Left colon (tissue), 2 donors: ENCODE measurements around the gene EBPL. TPM values are rescaled to one million over a fixed set of nuclear protein-coding genes. Genes with fewer than 3 reads are reported as not detected.

ENCODE experiments used
- ATAC-seq: fragments of 200-7000 bp; cut with Tn5 transposase; one replicate; pipeline ENCODE4 v1.9.1; 2020; ENCODE audit warnings: mild to moderate bottlenecking, moderate library complexity
- DNase-seq, 2 donors: peaks; one replicate each; pipeline ENCODE4 v3.0.0-alpha.2; 2020
- intact Hi-C, 2 donors: fragments of 100-400 bp; cut with DNase I in 1 of 2; cut with micrococcal nuclease in 1 of 2; formaldehyde crosslinking; loops; one replicate each; pipeline versions ENCODE4 v1.11.2 to v1.14.0; 2022; cut with DNase I, micrococcal nuclease
- total RNA-seq, 2 donors: library from RNA; stranded (reverse); fragmentation: NEBNext Ultra II Directional; extraction: Animal tissue kit (Norgen Biotek cat#: 25700); gene quantifications; one replicate each; pipeline ENCODE4 v1.2.1, GENCODE V29; 2021
- donor health status: DM: no; HTN: no; CAD: no.
- donor health status: DM: yes; HTN: yes; CAD: no.

Gene EBPL
- total RNA-seq, 2 donors from 2014 or later, result 34.8 to 45.8 TPM

DNA sequence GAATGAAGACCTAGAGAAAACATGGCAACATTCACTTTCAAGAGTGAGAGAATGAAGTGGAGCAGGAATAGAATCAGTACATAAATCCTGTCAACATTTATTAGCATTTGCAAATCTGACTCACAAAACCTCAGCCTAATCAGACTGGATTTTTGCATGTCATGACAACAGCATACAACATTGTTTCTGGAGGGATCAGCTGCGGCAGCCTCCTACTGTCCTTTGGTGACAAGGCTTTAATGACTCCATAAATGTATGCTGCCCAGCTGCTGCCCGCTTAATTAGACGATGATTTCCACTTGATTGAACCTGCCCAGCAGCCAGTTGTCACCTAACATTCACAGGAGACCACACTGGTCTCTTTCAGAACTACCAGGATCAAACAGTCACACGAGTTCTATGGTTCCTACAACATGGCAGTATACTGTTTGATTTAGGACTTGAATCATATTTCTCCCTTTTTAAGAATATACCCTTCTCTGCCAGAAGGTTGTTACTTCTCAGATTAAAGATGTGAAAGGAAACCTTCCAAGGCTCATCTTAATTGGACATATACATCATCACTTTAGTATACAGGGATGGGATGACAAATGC, 9.3 kb downstream of the EBPL start:
- ATAC-seq, result no peak
- DNase-seq, result no peak
- intact Hi-C loops, result no loop called here

GRCh38 chr13:49679246-49679645, 12.0 kb downstream of the EBPL start:
- intact Hi-C loops, result no loop called here
- ATAC-seq (peak; percentile 43), DNase-seq (peak in 1 of 2 donors; percentile 20)

DNA sequence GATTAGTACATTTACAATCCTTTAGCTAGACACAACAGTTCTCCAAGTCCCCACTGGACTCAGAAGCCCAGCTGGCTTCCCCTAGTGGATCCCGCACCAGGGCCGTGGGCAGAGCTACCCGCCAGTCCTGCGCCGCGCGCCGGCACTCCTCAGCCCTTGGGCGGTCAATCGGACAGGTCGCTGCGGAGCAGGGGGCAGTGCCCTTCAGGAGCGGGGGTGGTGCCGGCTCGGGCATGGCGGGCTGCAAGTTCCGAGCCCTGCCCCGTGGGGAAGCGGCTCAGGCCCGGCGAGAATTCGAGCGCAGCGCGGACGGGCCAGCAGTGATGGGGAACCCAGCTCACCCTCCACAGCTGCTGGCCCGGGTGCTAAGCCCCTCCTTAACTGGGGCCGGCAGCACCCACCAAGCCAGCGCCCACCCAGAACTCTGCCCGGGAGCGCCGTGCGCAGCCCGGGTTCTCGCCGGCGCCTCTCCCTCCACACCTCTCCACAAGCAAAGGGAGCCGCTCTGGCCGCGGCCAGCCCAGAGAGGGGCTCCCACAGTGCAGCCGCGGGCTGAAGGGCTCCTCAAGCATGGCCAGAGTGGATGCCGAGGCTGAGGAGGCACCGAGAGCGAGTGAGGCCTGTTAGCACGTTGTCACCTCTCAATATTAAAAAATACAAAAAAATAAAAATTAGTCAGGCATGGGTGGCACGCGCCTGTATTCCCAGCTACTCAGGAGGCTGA, 12.9 kb downstream of the EBPL start:
- intact Hi-C loops, result no loop called here
- ATAC-seq (no peak), DNase-seq (no peak)

DNA sequence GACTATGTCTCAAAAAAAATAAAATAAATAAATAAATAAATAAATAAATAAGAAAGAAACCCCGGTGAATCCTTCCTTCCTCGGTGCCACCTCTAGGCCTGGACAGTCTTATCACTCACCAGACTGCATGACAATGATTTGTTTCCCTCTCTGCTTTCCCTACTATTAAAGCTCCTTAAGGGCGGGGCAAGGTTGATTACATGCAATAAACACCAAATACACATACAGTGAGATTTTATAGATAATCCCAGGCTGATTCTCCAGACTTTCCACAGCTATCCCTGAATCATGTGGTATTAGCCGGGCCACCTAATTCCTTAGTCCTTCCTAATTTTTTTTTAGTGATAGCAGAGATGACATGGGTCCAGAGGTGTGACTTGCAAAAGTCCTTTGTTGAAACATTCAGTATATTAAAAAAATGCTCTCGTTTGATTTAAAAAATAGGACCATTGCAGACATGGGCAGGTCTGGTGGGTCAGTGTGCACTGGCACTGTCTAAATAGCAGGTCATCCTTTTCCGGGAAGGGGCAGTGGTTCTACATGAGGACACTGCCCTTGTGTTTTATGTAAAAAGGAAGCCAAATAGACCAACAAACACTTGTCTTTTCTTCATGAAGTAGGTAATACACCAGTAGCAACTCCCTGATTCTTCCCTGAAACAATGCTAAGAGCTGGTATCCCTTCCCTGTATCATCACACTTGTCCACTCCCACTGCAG, 14.5 kb downstream of the EBPL start:
- DNase-seq, result no peak
- peak; percentile 99 for ATAC-seq
- intact Hi-C loops, result no loop called here

GRCh38 chr13:49670828-49671227, 20.5 kb downstream of the EBPL start:
- intact Hi-C loops, result loop anchor here in 1 of 2 donors (5.0 kb wide), 1 partner anchor 176 kb away; no protein-coding TSS in a partner anchor
- no peak for DNase-seq
- no peak for ATAC-seq

DNA sequence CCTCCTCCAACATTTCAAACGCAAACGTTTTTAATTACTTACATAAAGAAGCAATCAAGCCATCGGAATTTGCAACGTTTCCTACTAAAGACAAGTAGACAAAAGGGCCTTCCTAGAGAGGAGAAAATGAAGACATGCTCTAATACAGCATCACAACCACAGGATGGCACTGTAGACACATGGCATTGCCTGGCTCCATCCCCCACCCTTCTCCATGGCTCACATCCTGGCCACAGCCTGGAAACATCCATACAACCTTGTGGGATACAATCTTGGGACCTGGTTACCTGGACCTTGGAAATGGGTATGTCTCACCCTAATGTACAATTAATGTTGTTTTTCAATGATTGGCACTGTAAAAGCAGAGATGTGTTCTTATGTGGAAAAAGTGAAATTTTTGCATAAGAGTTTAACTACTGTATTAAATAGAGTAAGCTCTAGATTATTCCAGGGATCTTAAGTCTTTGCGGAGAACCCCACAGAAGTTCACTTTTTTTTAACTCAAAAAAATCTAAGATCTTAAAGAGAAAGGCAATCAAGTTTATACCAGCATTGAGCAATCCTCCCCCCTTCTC, 21.5 kb downstream of the EBPL start:
- intact Hi-C loops, result loop anchor here in 1 of 2 donors (5.0 kb wide), 1 partner anchor 177 kb away; no protein-coding TSS in a partner anchor
- ATAC-seq (peak; percentile 100), DNase-seq (peak; percentile 49 to 66)

DNA sequence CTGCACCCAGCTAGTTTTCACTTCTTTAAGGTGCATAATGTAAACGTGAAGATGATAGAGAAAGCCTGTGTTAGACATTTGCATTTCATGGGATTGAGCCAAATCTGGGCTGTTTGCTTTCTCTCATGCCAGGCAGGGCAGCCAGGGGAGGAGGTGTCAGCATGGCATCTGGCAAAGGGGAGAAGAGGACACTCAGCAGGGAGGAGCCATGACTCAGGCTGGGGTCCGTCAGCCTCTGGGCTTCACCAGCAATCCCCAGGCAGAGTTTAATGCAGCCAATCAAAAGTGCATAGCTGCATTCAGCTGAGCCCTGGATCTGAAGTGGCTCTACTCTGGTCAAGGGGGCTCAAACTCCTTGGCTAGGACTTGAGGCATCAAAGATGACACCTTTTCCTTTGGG, 23.5 kb downstream of the EBPL start:
- no peak for ATAC-seq
- intact Hi-C loops, result no loop called here
- DNase-seq, result no peak

GRCh38 chr13:49664606-49665005, 26.7 kb downstream of the EBPL start:
- intact Hi-C loops, result no loop called here

DNA sequence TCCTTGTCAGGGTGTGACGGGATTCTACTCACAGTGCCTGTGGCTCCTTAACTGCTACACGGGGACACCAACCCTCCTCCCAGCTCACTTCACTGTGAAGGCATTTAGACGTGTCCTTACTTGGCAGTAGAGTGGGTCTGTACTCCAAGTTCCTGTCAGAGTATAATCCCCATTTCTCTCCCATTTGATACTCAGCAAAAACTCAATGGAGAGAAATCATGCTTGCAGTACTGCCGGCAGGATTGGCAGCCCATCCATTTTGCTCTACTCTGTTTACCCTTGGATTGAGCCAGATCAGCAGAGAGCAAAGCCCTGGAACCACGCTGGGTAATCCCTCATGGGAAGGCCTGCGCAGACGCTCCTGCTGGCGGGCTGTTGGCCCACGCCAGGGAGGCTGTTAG, 34.0 kb downstream of the EBPL start:
- ATAC-seq (no peak), DNase-seq (no peak)
- intact Hi-C loops, result no loop called here

More at GRCh38 chr13:49664606-49665005, 26.7 kb downstream of the EBPL start:
- ATAC-seq (no peak), DNase-seq (no peak)

DNA sequence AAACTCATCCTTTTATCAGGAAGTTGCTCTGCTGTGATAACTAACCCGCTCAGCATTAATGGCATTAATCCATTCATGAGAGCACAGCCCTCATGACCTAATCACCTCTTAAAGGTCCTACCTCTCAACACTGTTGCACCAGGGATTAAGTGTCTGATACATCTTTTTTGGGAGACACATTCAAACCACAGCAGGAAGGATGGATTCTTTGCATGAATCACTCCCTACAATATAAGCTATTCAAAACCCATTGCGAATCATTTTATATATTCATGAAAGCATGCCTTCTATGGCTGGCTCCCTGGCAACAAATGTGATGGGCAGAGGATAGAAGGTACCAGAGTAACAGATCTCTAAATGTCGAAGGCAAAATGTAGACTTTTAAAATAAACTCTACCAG, 35.4 kb downstream of the EBPL start:
- ATAC-seq, result no peak
- intact Hi-C loops, result no loop called here

DNA sequence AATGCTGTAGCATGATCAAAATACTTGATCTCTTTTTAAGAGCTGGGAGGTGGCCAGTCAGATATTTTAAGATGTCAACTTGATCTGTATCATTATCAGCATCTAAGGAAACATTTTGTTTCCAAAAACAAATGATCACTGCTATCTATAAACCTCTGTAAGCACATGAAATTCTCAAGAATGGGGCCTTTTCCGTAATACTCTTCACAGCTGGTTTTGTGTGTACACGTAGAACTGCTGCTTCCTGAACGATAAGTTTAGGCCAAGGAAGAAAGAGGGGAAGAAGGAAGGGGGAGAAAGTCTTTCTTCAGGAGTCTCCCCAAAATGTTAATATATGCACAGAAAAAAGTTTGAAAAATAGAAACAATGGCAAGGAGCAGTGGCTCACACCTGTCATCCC, 37.3 kb downstream of the EBPL start:
- intact Hi-C loops, result no loop called here
- no peak for ATAC-seq
- DNase-seq, result no peak

More for the DNA sequence above, 35.4 kb downstream of the EBPL start:
- no peak for DNase-seq

GRCh38 chr13:49653478-49653877, 37.8 kb downstream of the EBPL start:
- DNase-seq (no peak), ATAC-seq (no peak)

GRCh38 chr13:49652355-49653305, 38.7 kb downstream of the EBPL start:
- intact Hi-C loops, result no loop called here
- ATAC-seq, result peak; percentile 92
- peak; percentile 34 to 39 for DNase-seq

More at GRCh38 chr13:49653478-49653877, 37.8 kb downstream of the EBPL start:
- intact Hi-C loops, result no loop called here

- no peak for ATAC-seq
- no peak for DNase-seq
- intact Hi-C loops, result no loop called here
Observed at GRCh38 chr13:49651570-49652354, 39.5 kb downstream of the EBPL start.

GRCh38 chr13:49649963-49650312, 41.3 kb downstream of the EBPL start:
- intact Hi-C loops, result no loop called here
- ATAC-seq (no peak), DNase-seq (no peak)

DNA sequence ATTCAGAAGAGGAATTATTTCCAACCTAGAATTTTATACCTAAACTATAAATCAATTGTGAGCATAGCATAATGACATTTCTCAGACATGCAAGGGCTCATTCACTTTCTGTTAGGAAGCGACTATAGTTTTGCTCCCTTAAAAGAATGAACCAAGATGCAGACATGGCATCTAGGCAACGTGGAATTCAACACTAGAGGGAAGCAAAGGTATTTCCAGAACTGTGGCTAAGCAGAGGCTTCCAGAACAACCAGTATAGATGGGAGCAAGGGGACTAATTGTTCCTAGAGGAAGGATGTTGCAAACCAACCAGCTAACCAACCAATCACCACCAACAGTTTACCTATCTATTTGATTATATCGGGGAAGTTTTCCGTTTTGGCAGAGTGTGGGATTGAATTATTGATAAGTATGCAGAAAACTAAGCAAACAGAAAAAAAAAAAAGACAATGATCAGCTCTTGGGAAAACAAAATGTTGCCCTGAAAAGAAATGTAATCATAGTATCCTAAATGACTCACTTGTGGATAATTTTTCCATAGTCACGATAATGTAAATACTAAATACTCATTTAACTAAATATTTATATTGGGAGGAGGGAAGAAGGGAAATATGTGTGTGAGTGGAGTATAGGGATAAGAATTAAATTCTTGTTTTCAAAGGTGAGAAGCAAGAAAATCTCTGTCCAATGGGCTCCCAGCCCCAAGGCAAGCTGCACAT, 41.9 kb downstream of the EBPL start:
- ATAC-seq, result peak; percentile 42
- intact Hi-C loops, result no loop called here
- no peak for DNase-seq

DNA sequence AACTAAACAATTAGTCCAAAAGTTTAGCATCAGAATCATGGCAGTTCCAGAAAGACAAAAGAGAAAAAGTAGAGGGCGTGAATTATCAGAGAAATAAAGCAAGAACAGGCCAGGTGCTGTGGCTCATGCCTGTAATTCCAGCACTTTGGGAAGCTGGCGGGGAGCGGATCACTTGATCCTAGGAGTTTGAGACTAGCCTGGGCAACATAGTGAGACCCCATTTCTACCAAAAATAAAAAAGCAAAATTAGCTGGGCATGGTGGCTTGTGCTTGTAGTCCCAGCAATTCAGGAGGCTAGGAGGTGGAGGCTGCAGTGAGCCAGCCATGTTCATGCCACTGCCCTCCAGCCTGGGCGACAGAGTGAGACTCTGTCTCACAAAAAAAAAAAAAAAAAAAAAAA, 44.6 kb downstream of the EBPL start:
- intact Hi-C loops, result no loop called here
- no peak for ATAC-seq

More for the DNA sequence above, 44.6 kb downstream of the EBPL start:
- DNase-seq, result no peak
